ENCODE measurements around the gene REG1B. TPM values are rescaled to one million over a fixed set of nuclear protein-coding genes. Genes with fewer than 3 reads are reported as not detected.
A peak's percentile ranks its signal among the peaks of the same experiment; 100 is the strongest.

The REG1B gene, protein sequence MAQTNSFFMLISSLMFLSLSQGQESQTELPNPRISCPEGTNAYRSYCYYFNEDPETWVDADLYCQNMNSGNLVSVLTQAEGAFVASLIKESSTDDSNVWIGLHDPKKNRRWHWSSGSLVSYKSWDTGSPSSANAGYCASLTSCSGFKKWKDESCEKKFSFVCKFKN
- total RNA-seq = over 10,000 TPM in 1 of 2 donors, 1,000 to 10,000 TPM in 1; 4,279 to 15,911 TPM

DNA sequence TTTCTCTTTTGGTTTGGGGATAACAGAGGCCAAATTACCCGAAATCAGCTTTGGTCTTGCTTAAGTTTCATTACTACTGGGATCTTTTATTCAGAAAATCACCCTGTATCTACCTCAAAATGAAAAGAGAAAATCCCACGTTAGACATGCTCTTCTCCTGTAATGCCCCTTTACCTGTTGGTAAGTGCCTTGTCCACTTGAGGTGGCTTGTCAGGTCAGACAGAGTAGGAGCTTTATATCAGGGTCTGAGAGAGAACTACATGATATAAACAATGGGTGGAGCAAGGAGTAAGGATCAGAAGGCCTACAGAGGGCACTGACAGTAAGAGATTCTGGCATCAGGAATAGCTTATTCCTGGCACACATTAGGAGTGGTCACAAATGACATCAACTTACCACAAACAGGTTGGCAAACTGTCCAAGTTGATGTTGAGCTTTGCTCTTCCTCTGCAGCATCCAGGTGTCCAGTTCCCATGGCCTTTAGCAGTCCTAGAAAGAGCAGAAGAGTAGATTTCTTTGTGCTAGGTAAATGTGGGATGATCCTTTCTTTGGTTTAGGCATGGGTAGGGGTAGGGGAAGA, at the start of gene REG1B:
Gene REG1B (minus strand): TSS at position 209 of the 580 bp plus-strand sequence. CDS start 381 bp downstream, outside the sequence.
- WGBS, 2 donors = 57 to 58% methylated on average over 2 of the region's 2 CpGs
- TF ChIP-seq, protein P1, sequence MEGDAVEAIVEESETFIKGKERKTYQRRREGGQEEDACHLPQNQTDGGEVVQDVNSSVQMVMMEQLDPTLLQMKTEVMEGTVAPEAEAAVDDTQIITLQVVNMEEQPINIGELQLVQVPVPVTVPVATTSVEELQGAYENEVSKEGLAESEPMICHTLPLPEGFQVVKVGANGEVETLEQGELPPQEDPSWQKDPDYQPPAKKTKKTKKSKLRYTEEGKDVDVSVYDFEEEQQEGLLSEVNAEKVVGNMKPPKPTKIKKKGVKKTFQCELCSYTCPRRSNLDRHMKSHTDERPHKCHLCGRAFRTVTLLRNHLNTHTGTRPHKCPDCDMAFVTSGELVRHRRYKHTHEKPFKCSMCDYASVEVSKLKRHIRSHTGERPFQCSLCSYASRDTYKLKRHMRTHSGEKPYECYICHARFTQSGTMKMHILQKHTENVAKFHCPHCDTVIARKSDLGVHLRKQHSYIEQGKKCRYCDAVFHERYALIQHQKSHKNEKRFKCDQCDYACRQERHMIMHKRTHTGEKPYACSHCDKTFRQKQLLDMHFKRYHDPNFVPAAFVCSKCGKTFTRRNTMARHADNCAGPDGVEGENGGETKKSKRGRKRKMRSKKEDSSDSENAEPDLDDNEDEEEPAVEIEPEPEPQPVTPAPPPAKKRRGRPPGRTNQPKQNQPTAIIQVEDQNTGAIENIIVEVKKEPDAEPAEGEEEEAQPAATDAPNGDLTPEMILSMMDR (IDR thresholded peaks at IDR 0.05) = peak in 3 of 7 experiments; percentile 19 to 27 (median 27)
- peak; percentile 34 to 92 (median 92) for TF ChIP-seq POLR2A (IDR thresholded peaks at IDR 0.05)
- no peaks in the 10 kb centered on the region for H3K36me3 ChIP-seq (replicated peaks in 1 of 2; ENCODE audit: insufficient read depth in 1 of 2, low read depth in 2 of 2)
- H3K4me1 ChIP-seq = peaks cover 44% of the 10 kb centered on the region
- ATAC-seq (peak; percentile 68), DNase-seq (peak; percentile 76 to 95 (median 84))
- H3K4me3 ChIP-seq = peak within 1 kb of the TSS in 1 of 2 donors; percentile 36
- peak within 1 kb of the TSS; percentile 65 to 85 (median 84) for H3K27ac ChIP-seq
- intact Hi-C loops (cut with DNase I) = no loop called here
- H3K27me3 ChIP-seq = no peaks in the 10 kb centered on the region
- no peaks in the 10 kb centered on the region for H3K9me3 ChIP-seq

DNA sequence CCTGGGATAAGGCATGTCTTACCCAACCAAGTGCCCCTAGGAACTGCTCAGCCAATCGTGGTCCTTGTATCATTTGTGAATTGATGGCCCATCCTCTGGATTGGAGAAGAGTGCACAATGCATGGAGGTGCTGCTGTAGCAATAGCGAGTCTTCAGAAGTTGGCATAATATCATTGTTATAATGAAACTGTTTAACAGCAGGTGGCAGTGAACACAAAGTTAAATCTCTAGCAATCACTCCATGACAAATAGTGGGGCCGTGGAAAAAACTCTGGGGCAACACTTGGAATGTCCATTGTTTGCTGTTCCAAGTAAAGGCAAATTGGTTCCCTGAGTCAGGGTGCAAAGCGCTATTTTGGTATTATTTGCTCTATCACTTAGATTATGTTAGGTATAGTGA, 43.9 kb upstream of the REG1B start:
- TF ChIP-seq, protein P1 (IDR thresholded peaks at IDR 0.05) = peak in 5 of 7 experiments; percentile 21 to 67 (median 59)
- no peak for TF ChIP-seq POLR2A (IDR thresholded peaks at IDR 0.05)
- peak in 3 of 4 donors; percentile 36 to 52 (median 49) for DNase-seq
- ATAC-seq = peak; percentile 70
- H3K27me3 ChIP-seq = no peaks in the 10 kb centered on the region
- no peak overlapping the region for H3K4me3 ChIP-seq
- 21 to 27% methylated on average over 4 of the region's 4 CpGs for WGBS, 2 donors
- peaks cover 44% of the 10 kb centered on the region for H3K4me1 ChIP-seq
- intact Hi-C loops (cut with DNase I) = no loop called here
- no peaks in the 10 kb centered on the region for H3K9me3 ChIP-seq
- peak overlapping the region in 2 of 4 donors; percentile 14 to 25 for H3K27ac ChIP-seq
- H3K36me3 ChIP-seq (replicated peaks in 1 of 2; ENCODE audit: insufficient read depth in 1 of 2, low read depth in 2 of 2) = no peaks in the 10 kb centered on the region

- intact Hi-C loops (cut with DNase I) = no loop called here
- H3K4me3 ChIP-seq = no peak overlapping the region
- no peak overlapping the region for H3K27ac ChIP-seq
- TF ChIP-seq POLR2A (IDR thresholded peaks at IDR 0.05) = no peak
- TF ChIP-seq, protein P1 (IDR thresholded peaks at IDR 0.05) = no peak
- H3K27me3 ChIP-seq = no peaks in the 10 kb centered on the region
- DNase-seq = no peak
- H3K36me3 ChIP-seq (replicated peaks in 1 of 2; ENCODE audit: insufficient read depth in 1 of 2, low read depth in 2 of 2) = no peaks in the 10 kb centered on the region
- peaks cover 34% of the 10 kb centered on the region for H3K4me1 ChIP-seq
- H3K9me3 ChIP-seq = no peaks in the 10 kb centered on the region
- no peak for ATAC-seq
Measured at GRCh38 chr2:79129804-79130203, 42.0 kb upstream of the REG1B start.

GRCh38 chr2:79129260-79129659, 41.5 kb upstream of the REG1B start:
- 67 to 69% methylated on average over 6 of the region's 6 CpGs for WGBS, 2 donors
- ATAC-seq (no peak), DNase-seq (no peak)
- Histone ChIP-seq H3K4me3 (no peak overlapping the region), H3K4me1 (peaks cover 33% of the 10 kb centered on the region), H3K36me3 (replicated peaks in 1 of 2; ENCODE audit: insufficient read depth in 1 of 2, low read depth in 2 of 2) (no peaks in the 10 kb centered on the region), H3K27ac (no peak overlapping the region), H3K9me3 (no peaks in the 10 kb centered on the region), H3K27me3 (no peaks in the 10 kb centered on the region)
- TF ChIP-seq, protein P1 (IDR thresholded peaks at IDR 0.05) = no peak
- no peak for TF ChIP-seq POLR2A (IDR thresholded peaks at IDR 0.05)
- intact Hi-C loops (cut with DNase I) = no loop called here
